Measurements from ENCODE around the gene SLC8A3.

- TF ChIP-seq, protein P1, sequence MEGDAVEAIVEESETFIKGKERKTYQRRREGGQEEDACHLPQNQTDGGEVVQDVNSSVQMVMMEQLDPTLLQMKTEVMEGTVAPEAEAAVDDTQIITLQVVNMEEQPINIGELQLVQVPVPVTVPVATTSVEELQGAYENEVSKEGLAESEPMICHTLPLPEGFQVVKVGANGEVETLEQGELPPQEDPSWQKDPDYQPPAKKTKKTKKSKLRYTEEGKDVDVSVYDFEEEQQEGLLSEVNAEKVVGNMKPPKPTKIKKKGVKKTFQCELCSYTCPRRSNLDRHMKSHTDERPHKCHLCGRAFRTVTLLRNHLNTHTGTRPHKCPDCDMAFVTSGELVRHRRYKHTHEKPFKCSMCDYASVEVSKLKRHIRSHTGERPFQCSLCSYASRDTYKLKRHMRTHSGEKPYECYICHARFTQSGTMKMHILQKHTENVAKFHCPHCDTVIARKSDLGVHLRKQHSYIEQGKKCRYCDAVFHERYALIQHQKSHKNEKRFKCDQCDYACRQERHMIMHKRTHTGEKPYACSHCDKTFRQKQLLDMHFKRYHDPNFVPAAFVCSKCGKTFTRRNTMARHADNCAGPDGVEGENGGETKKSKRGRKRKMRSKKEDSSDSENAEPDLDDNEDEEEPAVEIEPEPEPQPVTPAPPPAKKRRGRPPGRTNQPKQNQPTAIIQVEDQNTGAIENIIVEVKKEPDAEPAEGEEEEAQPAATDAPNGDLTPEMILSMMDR (conservative IDR thresholded peaks at IDR 0.05; ENCODE audit: low read length): peak; percentile 76
- TF ChIP-seq EZH2phosphoT487 (IDR thresholded peaks at IDR 0.05; ENCODE audit: borderline replicate concordance, low read depth, low read length): no peak
Measured at GRCh38 chr14:70086685-70087379, 101.9 kb downstream of the SLC8A3 start.
